DMS53 (cell line): ENCODE data around the gene F2.
"Not testable (repeated sequence)": the region's sequence is repeated elsewhere in the genome, so short reads cannot be mapped to it uniquely, and the experiment has no call there.

Source experiments
- DNase-seq: peaks from one replicate; lab custom pipeline; 2025; lab: John Stamatoyannopoulos, UW

The F2 gene

DNA sequence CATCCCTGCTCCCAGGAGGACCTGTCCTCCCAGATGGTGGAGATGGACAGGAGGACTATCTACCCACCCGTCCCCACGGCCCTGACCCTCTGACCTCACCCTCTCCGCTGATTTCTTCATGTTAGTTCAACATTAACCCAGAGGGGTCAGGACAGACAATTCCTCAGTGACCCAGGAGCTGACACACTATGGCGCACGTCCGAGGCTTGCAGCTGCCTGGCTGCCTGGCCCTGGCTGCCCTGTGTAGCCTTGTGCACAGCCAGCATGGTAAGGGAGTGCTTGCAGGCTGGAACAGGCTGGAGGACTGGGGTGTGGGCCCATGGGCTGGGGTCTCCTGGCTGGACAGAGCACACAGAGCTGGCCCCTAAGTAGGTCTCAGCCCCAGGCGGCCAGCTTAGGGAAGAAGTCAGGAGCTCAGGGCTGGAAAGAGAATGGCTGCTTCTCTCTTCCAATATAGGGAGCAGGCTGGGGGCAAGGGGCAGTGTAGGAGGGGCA, at the start of gene F2:
TSS of gene F2 (plus strand) at position 166 of the 495 bp plus-strand sequence. CDS start at position 189, 23 bp downstream.
- DNase-seq = peak; percentile 28

DNA sequence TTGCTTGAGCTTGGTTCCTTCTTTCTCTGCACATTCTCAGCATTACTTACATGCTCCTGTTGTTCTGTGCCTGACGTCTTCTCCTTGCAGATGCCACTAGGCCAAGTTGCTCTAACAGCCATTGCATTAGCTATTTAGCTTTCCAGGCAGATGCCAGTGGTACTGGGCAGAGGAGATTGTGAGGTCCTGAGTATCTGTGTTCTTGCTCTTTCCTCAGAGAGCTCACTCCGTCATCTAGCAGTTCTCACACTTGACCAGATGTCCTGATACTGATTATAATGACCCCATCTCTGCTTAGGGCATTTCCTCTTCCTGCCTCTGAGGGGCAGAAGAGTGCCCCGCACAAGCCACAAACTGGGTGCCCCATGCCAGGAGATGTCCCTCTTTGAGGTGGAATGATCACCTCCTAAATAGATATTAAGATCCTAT, 49.3 kb upstream of the F2 start:
- peak; percentile 44 for DNase-seq

DNA sequence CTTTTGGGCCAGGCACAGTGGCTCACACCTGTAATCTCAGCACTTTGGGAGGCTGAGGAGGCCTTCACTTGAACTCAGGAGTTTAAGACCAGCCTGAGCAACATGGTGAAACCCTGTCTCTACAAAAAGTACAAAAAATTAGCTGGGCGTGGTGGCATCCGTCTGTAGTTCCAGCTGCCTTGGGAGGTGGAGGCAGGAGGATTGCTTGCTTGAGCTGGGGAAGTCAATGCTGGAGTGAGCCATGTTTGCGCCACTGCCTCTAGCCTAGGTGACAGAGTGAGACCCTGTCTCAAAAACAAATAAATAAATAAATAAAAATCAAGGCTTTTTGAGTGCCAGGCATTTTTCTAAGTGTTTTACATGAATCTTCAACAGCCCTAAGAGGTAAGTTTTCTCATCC, 48.5 kb upstream of the F2 start:
- DNase-seq = not testable (repeated sequence)

DNA sequence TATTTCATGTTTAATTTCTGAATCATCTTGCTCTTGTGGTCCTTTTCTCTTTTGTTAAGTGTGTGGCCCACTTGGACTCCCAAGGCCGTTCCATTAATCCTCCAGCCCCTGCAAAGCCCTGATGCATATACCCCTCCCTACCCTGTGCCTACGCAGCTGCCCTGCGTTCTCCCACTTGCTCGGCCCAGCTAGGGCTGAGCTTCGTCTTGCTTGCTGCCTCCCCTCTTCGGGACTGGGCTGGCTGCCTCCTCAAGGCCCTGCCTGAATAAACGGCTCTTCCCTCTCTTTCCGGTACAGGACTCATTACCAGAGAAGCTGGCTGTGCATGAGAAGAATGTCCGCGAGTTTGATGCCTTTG, 47.1 kb upstream of the F2 start:
- no peak for DNase-seq

DNA sequence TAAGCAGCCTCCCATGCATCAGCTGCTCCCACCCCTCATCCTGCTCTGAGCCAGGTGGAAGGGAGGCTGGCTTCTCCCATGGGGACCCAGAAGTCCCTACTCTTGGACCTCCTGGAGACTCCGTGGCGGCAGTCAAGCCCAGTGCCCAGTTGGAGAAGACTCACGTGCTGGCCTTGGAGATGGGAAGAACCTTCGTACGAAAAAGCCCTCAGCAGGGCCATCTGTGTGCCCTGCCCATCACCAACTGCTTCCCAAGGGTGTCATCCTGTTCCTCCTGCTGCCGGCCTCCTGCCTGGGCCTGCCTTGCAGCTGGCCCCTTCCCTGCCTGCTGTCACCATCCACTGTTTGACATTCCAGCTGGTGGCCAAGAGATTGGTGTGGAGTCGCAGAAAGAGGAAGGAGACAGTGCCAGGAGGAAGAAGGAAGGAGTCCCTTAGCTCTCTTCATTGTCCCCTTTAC, 46.6 kb upstream of the F2 start:
- DNase-seq = no peak

DNA sequence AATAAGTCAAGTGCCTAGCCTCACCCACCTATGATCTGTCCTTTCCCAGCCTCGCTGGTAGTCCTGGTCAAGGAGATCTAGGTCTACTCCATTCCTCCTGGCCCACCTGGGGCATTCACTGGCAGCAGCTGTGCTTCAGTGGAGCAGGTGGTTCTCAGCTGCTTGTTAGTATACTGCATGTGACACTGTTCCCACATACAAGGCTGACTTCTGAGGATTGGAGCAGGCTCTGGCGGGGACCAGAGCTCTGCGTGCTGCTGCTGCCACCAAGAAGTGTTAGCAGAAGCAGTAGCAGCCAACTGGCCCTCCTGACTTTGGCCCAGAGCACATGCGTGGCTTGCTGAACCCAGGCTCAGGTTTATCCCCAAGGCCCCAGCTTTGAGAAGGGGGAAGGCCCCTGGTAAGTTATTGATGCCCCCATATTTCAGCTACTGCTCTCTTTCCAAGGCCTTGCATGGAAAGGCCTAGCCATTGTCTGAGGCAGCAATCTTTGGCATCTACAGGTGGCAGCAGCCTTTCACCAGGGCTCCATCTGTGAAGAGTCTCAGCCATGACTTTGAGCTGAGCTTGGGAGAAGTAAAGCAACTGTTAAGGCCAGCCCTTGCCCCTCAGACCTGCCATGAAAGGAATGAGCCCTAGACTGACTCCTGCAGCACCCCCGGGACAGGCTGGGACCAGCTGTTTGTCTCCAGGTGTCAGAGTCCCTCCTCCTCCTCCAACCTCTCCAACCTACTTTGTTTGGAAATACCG, 45.1 kb upstream of the F2 start:
- peak; percentile 9 for DNase-seq

DNA sequence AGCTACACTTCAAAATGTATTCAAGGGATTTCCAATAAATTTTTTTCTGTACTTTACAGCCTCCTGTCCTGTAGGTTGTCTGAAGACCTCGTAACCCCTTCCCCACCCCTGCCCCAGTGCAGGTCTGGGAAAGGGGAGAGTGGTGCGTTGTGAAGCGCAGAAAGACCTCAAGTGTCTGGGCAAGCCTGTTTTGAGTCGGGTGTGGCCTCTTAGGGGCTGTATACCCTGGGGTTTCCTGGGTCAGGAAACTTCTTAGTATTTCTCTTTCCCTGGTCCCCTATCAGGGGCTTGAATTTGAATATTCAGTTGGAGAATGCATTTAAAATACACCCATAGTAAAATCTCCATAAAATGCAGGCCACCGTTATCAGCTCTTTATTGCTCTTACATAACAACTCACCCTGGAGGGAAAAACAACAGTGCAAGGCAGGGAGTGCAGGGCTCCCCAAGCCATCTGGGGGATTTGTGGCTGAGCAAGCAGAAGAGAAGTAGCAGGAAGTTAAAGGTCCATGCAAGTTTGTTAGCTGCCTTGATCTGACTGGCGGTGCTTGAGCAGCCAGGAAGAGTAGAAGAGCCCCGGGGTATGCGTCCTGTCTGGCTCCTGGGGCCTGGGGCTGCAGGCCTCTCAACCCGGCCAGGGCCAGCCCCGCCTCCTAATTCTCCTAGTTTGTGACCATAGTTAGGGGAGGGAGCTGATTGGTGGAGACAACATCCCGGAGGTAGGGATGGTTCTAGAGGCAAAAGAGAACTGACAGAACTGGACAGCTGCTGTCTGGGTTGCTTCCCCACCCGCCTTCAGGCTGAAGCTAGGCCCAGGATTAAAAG, 44.3 kb upstream of the F2 start:
- DNase-seq = no peak

DNA sequence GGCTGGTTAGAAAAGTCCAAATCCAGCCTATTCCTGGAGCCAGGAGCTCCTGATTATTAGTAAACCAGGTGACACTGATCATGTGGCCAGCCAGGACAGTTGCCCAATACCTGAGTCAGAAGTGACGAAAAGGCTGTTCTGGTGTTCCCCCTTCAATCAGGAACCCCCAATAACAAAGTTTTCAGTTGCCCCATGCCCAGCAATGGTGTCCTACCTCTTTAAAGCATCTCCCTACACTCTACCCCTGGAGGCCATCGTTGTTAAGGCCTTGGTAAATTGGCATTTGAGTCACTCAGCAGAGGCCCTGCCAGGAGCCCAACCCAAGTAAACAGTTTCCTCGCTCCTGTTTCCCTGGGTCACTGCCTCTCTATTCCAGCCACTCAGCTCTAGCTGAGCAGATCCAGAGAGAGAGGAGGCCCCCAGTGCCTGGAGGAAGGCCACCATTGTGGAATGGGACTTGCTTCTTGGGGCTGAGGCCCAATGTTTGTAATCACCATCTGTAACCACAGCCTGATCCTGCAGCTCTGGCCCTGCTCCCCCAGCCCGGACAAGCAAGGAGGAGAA, 43.6 kb upstream of the F2 start:
- DNase-seq = peak; percentile 15

DNA sequence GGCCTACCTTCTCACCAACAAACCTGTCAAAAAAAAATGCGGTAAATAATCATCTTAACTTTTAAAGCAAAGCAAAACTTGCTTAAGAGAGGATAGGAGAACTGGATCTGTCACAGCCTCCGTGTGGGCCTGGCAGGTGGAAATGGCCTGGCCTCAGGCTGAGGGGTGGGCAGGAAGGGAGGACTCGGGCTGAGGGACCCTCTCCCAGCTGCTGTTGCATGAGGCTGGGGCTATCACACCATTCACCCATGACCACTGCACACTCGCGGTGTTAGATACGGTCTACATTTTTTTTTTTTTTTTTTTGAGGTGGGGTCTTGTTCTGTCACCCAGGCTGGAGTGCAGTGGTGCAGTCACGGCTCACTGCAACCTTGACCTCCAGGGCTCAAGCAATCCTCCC, 43.1 kb upstream of the F2 start:
- no peak for DNase-seq

DNA sequence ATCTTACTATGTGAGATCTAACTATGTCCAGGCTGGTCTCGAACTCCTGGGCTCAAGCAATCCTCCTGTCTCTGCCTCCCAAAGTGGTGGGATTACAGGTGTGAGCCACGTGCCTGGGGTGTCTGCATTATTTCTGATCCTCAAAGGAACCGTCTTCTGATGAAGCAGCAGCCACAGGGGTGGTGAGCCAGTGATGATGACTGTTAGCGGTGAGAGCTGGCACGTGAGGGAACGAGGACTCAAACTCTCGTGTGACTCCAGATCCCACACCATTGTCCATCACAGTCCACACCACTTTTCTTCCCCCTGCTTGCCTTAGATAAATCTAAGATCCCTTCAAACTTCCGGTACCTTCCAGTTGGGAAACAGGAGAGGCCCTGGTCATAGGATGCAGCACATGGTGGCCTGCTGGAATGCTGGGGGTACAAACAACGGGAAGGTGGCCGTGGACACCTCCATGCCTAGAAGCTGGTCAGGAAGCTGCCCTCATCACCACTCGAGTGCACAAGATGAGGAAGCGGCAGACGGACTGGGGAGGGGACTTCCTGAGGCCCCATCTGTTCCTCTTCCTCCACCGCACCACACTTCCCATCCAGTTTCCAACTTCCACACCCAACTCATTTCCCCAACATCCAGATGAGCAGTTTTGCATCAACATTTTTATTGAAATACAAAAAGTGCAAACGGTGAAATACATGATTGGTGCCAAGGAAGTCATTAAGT, 42.4 kb upstream of the F2 start:
- DNase-seq = no peak

DNA sequence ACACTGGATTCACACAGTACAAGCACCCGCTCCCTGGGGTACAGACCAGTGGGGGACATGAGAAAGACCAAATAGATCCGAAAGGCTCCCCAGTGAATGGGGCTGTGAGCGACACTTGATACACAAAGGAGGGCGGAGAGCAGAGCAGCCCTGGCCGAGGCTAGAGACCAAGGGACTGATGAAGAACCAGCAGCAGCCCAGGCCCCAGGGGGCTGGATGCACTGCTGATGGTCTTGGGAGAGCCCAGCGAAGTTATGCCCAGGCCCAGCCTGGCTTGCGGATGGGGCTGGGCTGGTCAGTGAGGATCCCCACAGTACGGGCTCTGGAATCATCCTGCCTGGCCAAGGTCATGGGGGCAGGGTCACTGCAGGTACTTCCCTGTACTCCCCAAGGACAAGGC, 41.8 kb upstream of the F2 start:
- DNase-seq = no peak

DNA sequence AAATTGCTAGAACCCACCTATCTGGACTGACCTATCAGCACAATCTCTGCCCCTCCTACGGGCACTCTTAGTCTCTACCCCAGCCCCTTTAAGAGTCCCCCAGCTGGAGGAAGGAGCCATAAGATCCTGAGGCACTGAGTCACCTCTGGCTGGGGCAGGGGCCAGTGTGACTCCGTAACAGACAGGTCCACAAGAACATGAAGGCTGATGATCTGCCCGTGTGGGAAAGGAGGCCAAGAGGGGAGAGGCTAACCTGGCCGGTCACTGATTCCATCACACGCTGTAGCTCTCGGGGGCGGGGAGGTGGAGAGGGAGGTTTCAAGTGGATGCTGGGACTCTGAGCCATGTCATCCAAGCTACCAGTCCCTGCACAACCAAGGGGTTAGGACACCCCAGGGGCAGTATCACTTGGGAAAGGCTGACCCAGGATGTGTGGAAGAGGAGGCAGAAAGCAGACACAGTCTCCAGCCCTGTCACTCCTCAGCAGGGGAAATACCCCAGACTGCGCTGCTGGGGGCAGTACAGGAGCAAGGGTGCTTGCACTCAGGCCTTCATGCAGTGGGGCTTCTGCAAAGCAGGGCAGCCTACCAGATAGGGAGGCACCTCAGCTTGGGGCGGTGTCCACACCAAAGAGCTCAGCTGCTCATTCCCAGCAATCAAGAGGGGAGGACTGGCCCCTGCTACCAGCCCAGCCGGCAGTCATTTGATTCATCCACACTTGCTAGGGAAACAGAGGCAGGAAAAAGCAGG, 40.8 kb upstream of the F2 start:
- DNase-seq = peak; percentile 26

DNA sequence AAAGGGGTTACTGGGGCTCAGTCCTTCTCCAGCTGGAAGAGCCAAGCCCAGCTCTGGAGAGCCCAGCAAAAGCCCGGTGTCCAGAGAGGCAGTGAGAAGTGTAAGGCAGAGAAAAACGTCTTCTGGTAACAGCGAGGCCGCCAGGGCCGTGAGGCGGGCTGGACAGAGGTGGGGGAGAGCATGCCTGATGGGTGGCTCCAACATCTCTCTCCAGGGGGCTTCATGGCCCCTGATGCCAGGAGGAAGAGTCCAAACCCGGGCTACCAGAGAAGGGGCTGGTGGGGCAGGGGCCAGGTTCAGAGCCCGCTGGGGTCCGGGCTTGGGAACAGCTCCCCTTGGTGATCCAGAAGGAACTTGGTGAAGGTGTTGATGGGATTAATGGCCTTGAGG, 40.3 kb upstream of the F2 start:
- no peak for DNase-seq

DNA sequence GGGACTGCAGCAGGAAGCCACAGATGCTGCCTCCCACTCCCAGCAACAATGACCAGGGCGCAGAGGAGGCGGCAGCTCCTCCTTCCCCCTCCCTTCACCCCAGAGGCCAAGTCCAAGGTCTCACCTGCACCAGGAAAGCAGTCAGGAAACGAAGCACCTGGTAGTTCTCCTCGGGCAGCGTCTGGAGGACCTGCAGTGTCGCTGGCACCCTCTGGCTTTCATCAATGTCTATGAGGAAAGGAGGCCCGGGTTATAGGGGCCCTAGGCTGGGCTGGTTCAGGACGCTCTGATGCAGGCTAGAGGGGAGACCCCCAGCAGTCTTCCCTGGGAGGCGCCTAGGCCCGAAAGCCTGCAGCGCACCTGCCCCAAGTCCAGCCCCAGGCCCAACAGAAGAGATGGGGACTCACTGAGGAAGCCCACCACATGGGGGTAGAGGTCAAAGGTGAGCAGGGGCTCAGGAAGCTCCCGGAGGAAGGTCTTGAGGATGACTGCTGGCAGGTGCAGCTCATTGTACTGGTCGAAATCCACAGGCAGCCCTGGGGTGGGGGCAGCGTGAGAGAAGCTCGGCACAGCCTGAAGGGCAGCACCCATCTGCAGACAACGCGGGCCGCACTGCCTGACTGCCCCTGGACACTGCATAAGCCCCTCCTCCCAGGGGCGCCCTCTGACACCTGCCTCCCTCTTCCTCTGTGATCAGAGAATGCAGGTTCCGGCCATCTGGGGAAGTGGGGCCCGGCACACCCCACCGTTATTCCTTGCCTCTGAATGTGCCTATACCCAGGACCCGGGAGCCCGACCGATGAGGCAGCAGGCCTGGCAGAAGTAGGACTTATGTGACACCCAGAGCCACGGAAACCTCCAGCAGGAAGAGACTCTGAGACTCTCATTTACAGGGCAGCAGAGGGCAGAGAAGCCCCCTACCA, 39.5 kb upstream of the F2 start:
- DNase-seq = no peak

DNA sequence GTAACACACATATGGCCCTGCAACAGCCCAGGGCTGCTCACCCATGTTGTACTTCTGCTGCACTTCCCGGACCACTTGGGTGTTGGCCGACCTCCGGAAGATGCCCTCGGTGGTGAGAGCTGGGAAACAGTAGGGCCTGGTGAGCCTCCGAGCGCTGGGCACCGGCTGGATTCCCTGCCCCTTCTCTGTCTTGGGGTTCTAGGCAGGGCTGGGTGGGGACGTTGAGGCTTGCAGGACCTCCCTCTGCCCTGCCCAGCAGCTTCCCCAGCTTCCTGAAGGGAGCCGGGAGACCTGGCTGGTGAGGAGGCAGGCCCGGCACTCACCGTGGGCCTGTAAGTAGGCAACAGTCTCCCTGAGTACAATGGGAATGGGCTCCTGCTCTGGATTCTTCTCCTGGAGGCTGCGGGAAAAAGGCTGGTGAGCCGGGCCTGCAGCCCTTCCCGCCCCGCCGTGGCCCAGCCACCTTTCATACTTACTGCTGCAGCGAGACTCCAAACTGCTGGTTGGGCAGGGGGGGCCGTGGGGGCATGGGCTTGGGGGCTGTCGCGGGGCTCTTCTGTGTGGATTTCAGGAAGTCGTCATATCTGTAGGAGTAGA, 38.8 kb upstream of the F2 start:
- DNase-seq = no peak

DNA sequence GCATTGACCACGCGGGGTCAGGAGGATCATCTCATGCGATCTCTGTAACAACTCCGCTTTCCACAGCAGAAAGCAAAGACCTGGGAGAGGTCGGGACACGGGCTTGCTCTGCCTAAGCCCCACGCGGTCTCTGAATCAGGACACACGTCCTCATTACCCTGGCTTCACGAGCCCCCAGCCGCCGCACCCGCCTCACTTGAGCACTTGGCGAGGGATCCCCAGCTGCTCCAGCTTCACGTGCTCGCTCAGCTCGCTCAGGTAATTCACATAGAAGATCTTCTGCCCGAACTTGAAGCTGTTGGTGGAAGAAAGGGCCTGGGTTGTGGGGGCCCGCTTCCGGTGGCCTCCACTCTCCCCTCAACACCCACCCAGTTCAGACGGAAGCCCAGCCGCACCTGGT, 38.2 kb upstream of the F2 start:
- DNase-seq = no peak

DNA sequence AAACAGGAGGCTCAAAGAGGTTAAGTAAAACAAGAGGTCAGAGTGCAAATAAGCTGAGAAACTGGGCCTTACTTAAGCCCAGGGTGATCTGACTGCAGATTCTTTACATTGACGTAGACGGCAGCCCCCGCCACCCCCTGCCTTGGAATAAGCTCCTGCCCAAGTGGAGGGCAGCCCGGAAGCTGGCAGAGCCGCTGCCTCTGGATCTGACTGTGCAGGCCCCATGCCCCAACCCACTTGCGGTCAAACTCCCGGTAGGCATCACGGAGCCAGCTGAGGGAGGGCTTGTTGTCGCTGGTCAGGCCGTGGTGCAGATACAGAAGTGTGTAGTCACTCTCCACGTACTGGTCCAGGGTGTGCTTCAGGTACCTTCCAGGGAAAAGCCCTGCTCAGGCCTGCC, 37.2 kb upstream of the F2 start:
- no peak for DNase-seq

DNA sequence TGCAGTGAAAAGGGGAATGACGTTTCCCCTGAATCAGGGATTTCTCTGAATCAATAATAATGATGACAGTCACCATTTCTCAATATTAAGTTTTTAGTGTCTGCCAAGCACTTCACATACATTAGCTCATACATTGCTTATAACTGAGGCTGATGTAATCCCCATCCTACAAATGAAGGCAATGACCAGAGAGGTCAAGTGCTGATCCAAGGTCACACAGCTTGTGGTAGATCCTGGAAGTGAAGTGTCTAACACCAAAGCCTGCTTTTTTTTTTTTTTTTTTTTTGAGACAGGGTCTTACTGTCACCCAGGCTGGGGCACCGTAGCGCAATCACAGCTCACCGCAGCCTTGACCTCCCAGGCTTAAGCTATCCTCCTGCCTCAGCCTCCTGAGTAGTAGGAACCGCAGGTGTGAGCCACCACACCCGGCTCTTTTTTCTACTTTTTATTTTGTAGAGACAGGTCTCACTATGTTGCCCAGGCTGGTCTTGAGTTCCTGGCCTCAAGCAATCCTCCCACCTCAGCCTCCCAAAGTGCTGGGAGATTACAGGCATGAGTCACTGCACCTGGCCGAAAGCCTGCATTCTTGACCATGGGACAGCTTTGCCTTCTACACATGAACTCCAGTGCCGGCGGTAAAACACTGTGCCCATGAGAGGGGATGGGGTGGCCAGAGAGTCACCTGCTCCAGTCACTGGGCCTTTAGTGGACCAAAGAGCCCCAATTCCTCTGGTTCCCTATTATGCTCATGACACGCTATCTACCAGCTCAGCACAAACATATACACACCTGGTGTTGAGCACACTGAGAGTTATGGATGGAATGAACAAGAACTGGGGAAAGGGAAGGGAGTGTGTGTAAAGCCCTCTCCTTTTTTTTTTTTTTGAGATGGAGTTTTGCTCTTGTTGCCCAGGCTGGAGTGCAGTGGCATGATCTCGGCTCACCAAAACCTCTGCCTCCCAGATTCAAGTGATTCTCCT, 36.0 kb upstream of the F2 start:
- no peak for DNase-seq

DNA sequence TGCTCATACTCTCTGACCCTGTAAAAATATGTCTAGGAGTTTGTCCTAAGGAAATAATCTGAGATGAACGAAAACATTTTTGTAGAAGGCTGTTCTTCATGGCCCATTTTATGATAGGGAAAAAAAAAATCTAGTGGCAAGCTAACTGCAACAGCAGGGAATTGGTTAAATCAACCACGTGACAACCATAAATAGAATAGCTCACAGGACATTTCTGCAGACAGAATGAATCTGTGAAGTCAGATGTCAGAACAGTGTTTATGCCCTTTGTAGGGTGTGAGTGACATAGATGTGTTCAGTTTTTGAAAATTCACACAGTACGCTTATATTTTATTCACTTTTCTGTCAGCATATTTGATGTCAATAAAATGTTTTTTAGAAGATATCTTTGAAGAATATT, 34.6 kb upstream of the F2 start:
- DNase-seq = no peak
